IPS-15b (cell line): Measurements from ENCODE around the gene PSORS1C1.

Source experiments
- H3K27me3 ChIP-seq: one replicate; pipeline ENCODE4 v1.6.1; 2013; ENCODE audit warnings: low read length; ENCODE audit not compliant: control insufficient read depth, insufficient read depth
- H3K36me3 ChIP-seq: one replicate; pipeline ENCODE4 v1.6.1; 2013; ENCODE audit warnings: low read length; ENCODE audit not compliant: control insufficient read depth, insufficient read depth
- H3K4me1 ChIP-seq: one replicate; pipeline ENCODE4 v1.6.1; 2013; ENCODE audit warnings: mild to moderate bottlenecking, low read length; ENCODE audit not compliant: control insufficient read depth, insufficient read depth
- H3K4me3 ChIP-seq: one replicate; pipeline ENCODE4 v1.5.1; 2013; ENCODE audit warnings: low read depth, low read length
- H3K9ac ChIP-seq: one replicate; pipeline ENCODE4 v1.6.1; 2013; ENCODE audit warnings: low read depth, mild to moderate bottlenecking, low read length
- H3K9me3 ChIP-seq: one replicate; pipeline ENCODE4 v1.6.1; 2013; ENCODE audit warnings: mild to moderate bottlenecking, low read length; ENCODE audit not compliant: control insufficient read depth, insufficient read depth

Gene PSORS1C1

DNA sequence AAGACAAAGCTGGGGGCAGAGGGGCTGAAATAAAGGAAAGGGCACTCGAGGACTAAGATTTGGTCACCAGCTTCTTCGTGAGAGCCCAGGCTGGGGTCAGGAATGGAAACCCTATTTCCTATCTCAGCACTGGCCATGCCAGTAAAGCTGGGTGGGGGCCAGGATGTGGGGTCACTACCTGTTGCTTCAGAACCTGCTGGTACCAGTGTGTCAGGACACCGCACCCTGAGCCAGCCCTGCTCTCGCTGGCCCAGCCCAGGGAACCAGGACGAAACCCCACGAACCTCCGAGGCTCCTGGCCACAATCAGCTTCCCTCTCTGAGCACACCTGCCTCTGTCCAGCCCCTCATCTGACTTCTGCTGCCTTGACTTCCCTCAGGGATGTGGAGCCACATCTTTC, 3.6 kb downstream of the PSORS1C1 start:
- no peak overlapping the region for H3K9ac ChIP-seq
- H3K27me3 ChIP-seq = peaks cover 1% of the 10 kb centered on the region
- peaks cover 13% of the 10 kb centered on the region for H3K4me1 ChIP-seq
- no peak overlapping the region for H3K4me3 ChIP-seq
- H3K9me3 ChIP-seq = no peaks in the 10 kb centered on the region
- peaks cover 2% of the 10 kb centered on the region for H3K36me3 ChIP-seq

GRCh38 chr6:31120151-31120915, 5.7 kb downstream of the PSORS1C1 start, which contains the start of gene CDSN:
CDSN (minus strand) TSS chr6:31120446; CDS start chr6:31120419, 27 bp downstream.
- Histone ChIP-seq H3K4me1 (no peaks in the 10 kb centered on the region), H3K9me3 (no peaks in the 10 kb centered on the region), H3K4me3 (no peak within 1 kb of the TSS), H3K36me3 (peaks cover 2% of the 10 kb centered on the region), H3K27me3 (no peaks in the 10 kb centered on the region), H3K9ac (no peak within 1 kb of the TSS)

GRCh38 chr6:31121131-31121790, 6.7 kb downstream of the PSORS1C1 start:
- Histone ChIP-seq H3K4me1 (no peaks in the 10 kb centered on the region), H3K4me3 (no peak overlapping the region), H3K36me3 (peaks cover 2% of the 10 kb centered on the region), H3K9ac (no peak overlapping the region), H3K27me3 (no peaks in the 10 kb centered on the region), H3K9me3 (no peaks in the 10 kb centered on the region)

DNA sequence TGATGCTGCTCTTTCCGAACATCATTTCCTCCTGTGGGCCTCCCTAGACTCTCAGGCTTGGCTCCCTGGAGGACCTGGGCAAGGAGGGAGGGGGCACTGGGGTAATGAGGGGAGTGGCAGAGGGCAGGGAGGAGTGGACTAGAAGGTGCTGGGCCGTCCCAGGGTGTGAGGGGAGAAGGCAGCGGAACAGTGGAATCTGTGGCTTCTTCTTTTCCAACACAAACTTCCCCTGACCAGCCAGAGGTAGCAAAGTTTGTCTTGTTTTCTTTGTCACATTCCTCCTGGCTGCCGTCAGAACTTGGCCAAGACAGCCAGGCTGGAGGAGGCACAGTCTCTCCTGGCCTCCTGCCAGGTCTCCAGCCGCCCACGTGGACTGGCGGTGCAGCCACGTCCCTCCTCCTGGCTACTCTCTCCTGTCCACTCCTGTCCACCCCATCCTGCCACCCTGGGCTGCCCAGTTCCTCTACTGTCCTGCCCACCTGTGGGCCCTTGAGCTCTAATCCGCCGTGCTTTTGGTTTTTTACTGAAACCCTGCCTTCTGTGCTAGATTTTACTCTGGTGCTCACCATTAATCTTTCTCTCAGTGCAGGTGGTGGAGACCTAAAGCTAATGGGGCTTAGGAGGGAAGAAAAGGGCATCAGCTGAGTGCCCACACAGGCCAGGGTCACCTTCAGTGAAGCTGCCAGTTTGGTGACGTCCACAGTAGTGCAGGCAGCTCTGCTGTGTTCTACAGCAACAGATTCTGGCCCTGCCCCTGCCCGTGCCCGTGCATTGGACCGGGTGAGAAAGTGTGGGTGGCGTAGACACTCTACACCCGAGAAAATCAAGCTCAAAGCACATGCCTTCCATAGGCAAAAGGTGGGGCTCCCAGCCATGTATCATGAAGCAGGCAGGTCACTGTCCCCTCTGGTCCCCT, 8.4 kb downstream of the PSORS1C1 start:
- no peak overlapping the region for H3K9ac ChIP-seq
- no peak overlapping the region for H3K4me3 ChIP-seq
- no peaks in the 10 kb centered on the region for H3K4me1 ChIP-seq
- H3K27me3 ChIP-seq = no peaks in the 10 kb centered on the region
- H3K9me3 ChIP-seq = no peaks in the 10 kb centered on the region
- H3K36me3 ChIP-seq = peaks cover 2% of the 10 kb centered on the region

DNA sequence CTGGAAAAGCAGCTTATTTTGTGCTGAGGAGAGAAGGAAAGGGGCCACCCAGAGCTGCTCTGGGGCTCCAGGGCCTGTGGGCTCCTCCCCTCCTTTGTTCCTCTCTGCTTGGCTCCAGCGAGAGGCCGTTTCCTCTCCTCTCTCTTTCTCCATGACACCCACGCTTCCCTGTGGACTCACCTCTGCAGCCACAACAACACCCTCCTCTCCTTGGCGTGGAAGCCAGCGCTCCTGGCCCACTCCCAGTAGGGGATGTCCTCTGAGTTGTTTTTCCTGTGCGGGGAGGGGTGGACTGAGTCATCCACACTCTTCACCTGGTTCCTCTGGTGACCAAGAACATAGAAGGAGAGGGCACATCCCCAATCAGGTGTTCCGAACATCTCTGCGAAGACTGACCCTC, 10.6 kb downstream of the PSORS1C1 start:
- Histone ChIP-seq H3K4me3 (no peak overlapping the region), H3K4me1 (no peaks in the 10 kb centered on the region)

DNA sequence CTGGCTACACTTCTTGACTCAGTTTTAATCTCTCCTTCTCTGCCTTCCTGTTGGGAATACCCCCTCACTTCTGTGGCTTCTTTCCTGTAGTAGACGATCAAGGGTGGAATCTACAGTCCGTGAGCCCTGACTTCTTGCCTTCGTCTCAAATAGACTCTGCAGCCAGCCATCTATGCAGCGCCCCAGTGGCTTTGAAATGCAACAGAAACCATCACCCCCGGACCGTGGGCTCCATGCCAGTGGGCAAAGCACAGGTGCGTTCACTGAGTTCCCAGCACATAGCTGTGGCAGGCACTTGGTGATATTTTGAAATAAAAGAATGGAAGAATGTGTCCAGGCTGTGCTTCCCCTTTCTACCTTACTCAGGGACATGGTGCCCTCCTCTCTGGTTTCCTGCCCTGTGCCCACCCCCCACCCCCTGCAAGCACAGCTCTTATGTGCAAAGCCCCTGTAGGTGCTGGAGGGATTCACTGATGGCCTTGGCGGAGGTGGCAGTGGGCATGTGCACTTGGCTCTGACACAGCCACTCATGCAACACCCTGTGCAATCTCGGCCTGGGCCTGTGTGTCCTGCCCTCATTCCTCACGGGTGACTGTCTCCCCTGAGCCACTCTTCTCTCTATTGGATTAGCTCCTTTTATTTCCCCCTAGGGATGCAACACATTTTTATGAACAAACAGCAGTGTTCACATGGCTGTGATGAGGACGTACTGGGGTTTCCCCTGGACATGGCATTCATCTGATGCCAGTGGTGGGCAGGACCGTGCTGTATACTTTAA, 11.2 kb downstream of the PSORS1C1 start:
- no peaks in the 10 kb centered on the region for H3K27me3 ChIP-seq

More for the DNA sequence above, 10.6 kb downstream of the PSORS1C1 start:
- Histone ChIP-seq H3K36me3 (no peaks in the 10 kb centered on the region), H3K9me3 (no peaks in the 10 kb centered on the region), H3K9ac (no peak overlapping the region), H3K27me3 (no peaks in the 10 kb centered on the region)

GRCh38 chr6:31126396-31127175, 12.0 kb downstream of the PSORS1C1 start:
- Histone ChIP-seq H3K27me3 (no peaks in the 10 kb centered on the region), H3K9ac (no peak overlapping the region), H3K4me1 (no peaks in the 10 kb centered on the region), H3K4me3 (no peak overlapping the region), H3K36me3 (no peaks in the 10 kb centered on the region), H3K9me3 (no peaks in the 10 kb centered on the region)

More for the DNA sequence above, 11.2 kb downstream of the PSORS1C1 start:
- Histone ChIP-seq H3K9me3 (no peaks in the 10 kb centered on the region), H3K4me3 (no peak overlapping the region), H3K9ac (no peak overlapping the region), H3K36me3 (no peaks in the 10 kb centered on the region), H3K4me1 (no peaks in the 10 kb centered on the region)

- Histone ChIP-seq H3K27me3 (no peaks in the 10 kb centered on the region), H3K9me3 (no peaks in the 10 kb centered on the region), H3K4me3 (no peak overlapping the region), H3K9ac (no peak overlapping the region), H3K36me3 (no peaks in the 10 kb centered on the region), H3K4me1 (no peaks in the 10 kb centered on the region)
Measured at GRCh38 chr6:31128093-31128676, 13.6 kb downstream of the PSORS1C1 start.

DNA sequence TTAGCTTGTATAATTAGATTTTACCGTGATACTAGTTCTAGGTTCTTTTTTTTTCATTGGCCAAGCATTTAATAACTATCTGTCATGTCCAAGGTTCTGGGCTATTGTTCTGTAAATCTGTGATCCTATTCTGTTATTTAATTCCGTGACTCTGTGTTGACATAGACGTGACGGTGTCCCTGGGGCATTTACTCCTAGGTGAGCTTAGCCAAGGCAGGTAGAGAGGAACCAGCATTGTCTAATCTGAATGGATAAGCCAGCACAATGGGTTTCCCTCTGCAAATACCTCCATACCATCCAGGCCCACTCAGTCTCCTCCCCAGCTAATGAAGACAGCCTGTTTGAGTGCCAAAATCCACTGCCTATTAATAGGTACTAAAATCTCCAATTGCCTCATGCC, 14.5 kb downstream of the PSORS1C1 start:
- H3K4me3 ChIP-seq = no peak overlapping the region
- no peak overlapping the region for H3K9ac ChIP-seq
- H3K9me3 ChIP-seq = no peaks in the 10 kb centered on the region

GRCh38 chr6:31130751-31131150, 16.2 kb downstream of the PSORS1C1 start:
- Histone ChIP-seq H3K36me3 (no peaks in the 10 kb centered on the region), H3K4me1 (no peaks in the 10 kb centered on the region), H3K9ac (no peak overlapping the region), H3K4me3 (no peak overlapping the region), H3K27me3 (no peaks in the 10 kb centered on the region), H3K9me3 (no peaks in the 10 kb centered on the region)

More for the DNA sequence above, 14.5 kb downstream of the PSORS1C1 start:
- Histone ChIP-seq H3K27me3 (no peaks in the 10 kb centered on the region), H3K4me1 (no peaks in the 10 kb centered on the region), H3K36me3 (no peaks in the 10 kb centered on the region)
